HepG2 (cell line): ENCODE measurements around the gene SMARCA5. TPM values are rescaled to one million over a fixed set of nuclear protein-coding genes. Genes with fewer than 3 reads are reported as not detected.

Experiments
- ATAC-seq: fragments of 200-7000 bp; cut with Tn5 transposase; 3 replicates; pipeline ENCODE4 v1.9.1; 2020; ENCODE audit warnings: mild to moderate bottlenecking, moderate library complexity
- BruUV-seq: library from RNA; stranded (reverse); fragments of 400-500 nt; replicated peaks from 2 replicates; lab custom pipeline; 2021; lab: Mats Ljungman, UMichigan
- CTCF ChIA-PET: fragments of 300-600 bp; formaldehyde crosslinking; extraction: SDS; loops from one replicate; lab custom pipeline; 2021; ENCODE audit warnings: low total read pairs, inconsistent platforms, low intra/inter-chr PET ratio; lab: Yijun Ruan, JAX
- POLR2A ChIA-PET: fragments of 350-600 bp; sonication (Branson Sonifier 250); formaldehyde crosslinking; loops from one replicate; lab custom pipeline; 2020; ENCODE audit warnings: antibody characterized with exemption, inconsistent platforms; lab: Yijun Ruan, JAX
- DNase-seq: peaks from one replicate; pipeline ENCODE4 v3.0.0-alpha.2; 2015; ENCODE audit warnings: low spot score
- FAIRE-seq: peaks from 3 replicates; lab custom pipeline; 2011; peaks lifted over from hg19 to GRCh38; lab: Jason Lieb, UNC
- H2AFZ ChIP-seq: one replicate; pipeline ENCODE4 v1.6.1; 2011; ENCODE audit warnings: low read length, inconsistent platforms
- H3K27ac ChIP-seq: fragments of 300-600 bp; 3 replicates; pipeline ENCODE4 v1.8.0; 2011; ENCODE audit warnings: mixed run types, mild to moderate bottlenecking, mixed read lengths, low read length, inconsistent platforms; ENCODE audit not compliant: insufficient read depth; ENCODE audit errors: extremely low read length
- H3K27me3 ChIP-seq, 2 experiments: fragments of 200-600 bp in 1 of 2; 2 replicates in 1 of 2; 3 replicates in 1 of 2; pipeline versions ENCODE4 v1.6.0 to v1.8.0; 2011; ENCODE audit warnings: low read length in 2 of 2, mild to moderate bottlenecking in 2 of 2, moderate library complexity in 2 of 2, inconsistent platforms in 1 of 2; ENCODE audit not compliant: insufficient read depth in 2 of 2, control insufficient read depth in 1 of 2
- H3K36me3 ChIP-seq, 2 experiments: fragments of 200-600 bp in 1 of 2; replicated peaks in 1 of 2; 2 replicates in 1 of 2; 3 replicates in 1 of 2; pipeline versions ENCODE4 v1.5.1 to v1.8.0; 2011; ENCODE audit warnings: low read length in 2 of 2, inconsistent platforms in 1 of 2; ENCODE audit not compliant: insufficient read depth in 2 of 2, control insufficient read depth in 1 of 2
- H3K4me1 ChIP-seq: 2 replicates; pipeline ENCODE4 v1.5.1; 2012; ENCODE audit warnings: low read length, inconsistent platforms; ENCODE audit not compliant: insufficient read depth
- H3K4me2 ChIP-seq: 2 replicates; pipeline ENCODE4 v1.6.0; 2011; ENCODE audit warnings: low read depth, low read length, inconsistent platforms
- H3K4me3 ChIP-seq, 3 experiments: fragments of 200-600 bp in 1 of 3; sonication (generic), shearing (Covaris generic) in 1 of 3; replicated peaks in 1 of 3; 2 replicates each; pipeline ENCODE4 v1.5.1; 2011 to 2016; ENCODE audit warnings: low read length in 3 of 3, inconsistent platforms in 2 of 3, low read depth in 2 of 3, mild to moderate bottlenecking in 2 of 3, control low read depth in 1 of 3, mixed read lengths in 1 of 3; ENCODE audit not compliant: insufficient read depth in 1 of 3
- H3K79me2 ChIP-seq: one replicate; pipeline ENCODE4 v1.6.1; 2011; ENCODE audit warnings: low read length, inconsistent platforms; ENCODE audit not compliant: insufficient read depth
- H3K9ac ChIP-seq: 2 replicates; pipeline ENCODE4 v1.6.0; 2011; ENCODE audit warnings: mild to moderate bottlenecking, low read depth, low read length, inconsistent platforms; ENCODE audit not compliant: insufficient read depth
- H3K9me3 ChIP-seq: 2 replicates; pipeline ENCODE4 v1.5.1; 2012; ENCODE audit warnings: mild to moderate bottlenecking, low read length
- H4K20me1 ChIP-seq: 2 replicates; pipeline ENCODE4 v1.6.0; 2011; ENCODE audit warnings: inconsistent platforms, mild to moderate bottlenecking, low read length, moderate library complexity; ENCODE audit not compliant: insufficient read depth
- ETV6 ChIP-seq: sonication (generic); formaldehyde crosslinking; conservative IDR thresholded peaks from 2 replicates; pipeline ENCODE4 v1.4.0; 2020; ENCODE audit warnings: missing genetic modification reagents
- GMEB2 ChIP-seq: IDR thresholded peaks from 2 replicates; pipeline ENCODE4 v1.6.1; 2016; ENCODE audit warnings: missing biosample characterization, missing genetic modification reagents, low read depth
- GPN1 ChIP-seq: sonication (generic); formaldehyde crosslinking; IDR thresholded peaks from 2 replicates; pipeline ENCODE4 v1.5.1; 2020; ENCODE audit warnings: missing genetic modification reagents, borderline replicate concordance
- MTF2 ChIP-seq: sonication (generic); formaldehyde crosslinking; IDR thresholded peaks from 2 replicates; pipeline ENCODE4 v1.5.0; 2020; ENCODE audit warnings: missing genetic modification reagents, borderline replicate concordance
- RAD21 ChIP-seq: fragments of 450-650 bp; formaldehyde crosslinking; IDR thresholded peaks from 2 replicates; pipeline ENCODE4 v1.5.0; 2020; ENCODE audit warnings: mild to moderate bottlenecking
- RXRB ChIP-seq: IDR thresholded peaks from 2 replicates; pipeline ENCODE4 v1.6.1; 2016; ENCODE audit warnings: borderline replicate concordance, missing genetic modification reagents, missing compliant biosample characterization
- U2AF2 ChIP-seq: fragments of 200-400 bp; formaldehyde crosslinking; IDR thresholded peaks from 2 replicates; pipeline ENCODE4 v1.6.1; 2017; ENCODE audit warnings: low read depth, mild to moderate bottlenecking, low read length
- ZFP91 ChIP-seq: sonication (generic); formaldehyde crosslinking; IDR thresholded peaks from 2 replicates; pipeline ENCODE4 v1.9.0; 2022; ENCODE audit warnings: missing genetic modification reagents, mild to moderate bottlenecking, borderline replicate concordance
- ZNF124 ChIP-seq: sonication (generic); formaldehyde crosslinking; IDR thresholded peaks from 2 replicates; pipeline ENCODE4 v1.4.0; 2020; ENCODE audit warnings: missing genetic modification reagents
- ZNF792 ChIP-seq: IDR thresholded peaks from 2 replicates; pipeline ENCODE4 v1.6.1; 2016
- in situ Hi-C: cut with HindIII; loops from 2 replicates; pipeline ENCODE4 v1.10.0; 2017; ENCODE audit warnings: low pct_unique_long_range_greater_than_20kb; ENCODE audit not compliant: extremely low pct_ligation_motif_present
- intact Hi-C: fragments of 100-400 bp; cut with micrococcal nuclease; formaldehyde crosslinking; loops from one replicate; pipeline ENCODE4 v1.10.0; 2022; ENCODE audit not compliant: unreplicated experiment
- polyA plus RNA-seq, 8 experiments: library from polyadenylated mRNA; depleted of rRNA in 3 of 8; stranded (reverse) in 7 of 8; unstranded in 1 of 8; fragments of >200 nt; fragmentation: Illumina TruSeq in 4 of 8; extraction: Trizol in 4 of 8; gene quantifications; 2 replicates each; pipeline versions ENCODE4 v1.2.1 to v1.2.3, GENCODE V29; 2011 to 2016; ENCODE audit warnings: low read depth in 4 of 8, missing spikeins in 1 of 8, mixed read lengths in 1 of 8; ENCODE audit not compliant: insufficient read depth in 1 of 8
- total RNA-seq, 5 experiments: library from RNA; depleted of rRNA; stranded (reverse); fragments of >200 nt; fragmentation: Illumina TruSeq; extraction: Trizol; gene quantifications; 2 replicates each; pipeline ENCODE4 v1.2.3, GENCODE V29; 2016; ENCODE audit warnings: low read depth in 1 of 5

The SMARCA5 gene
- total and polyA plus RNA-seq, 2 of the 13 experiments (the other 11 are each of a cell fraction or from before 2014, with no cell fraction given) = 7.0 to 37.5 TPM

- no peak overlapping the region for H3K9ac ChIP-seq
- H3K9me3 ChIP-seq = no peaks in the 10 kb centered on the region
- no peaks in the 10 kb centered on the region for H3K4me1 ChIP-seq
- TF ChIP-seq ZNF124 (CRISPR knock-in tag) (no peak), ZFP91 (CRISPR knock-in tag) (no peak), ETV6 (CRISPR knock-in tag) (no peak), RAD21 (no peak), MTF2 (CRISPR knock-in tag) (no peak), U2AF2 (no peak), RXRB (no peak), ZNF792 (CRISPR knock-in tag) (no peak), GMEB2 (CRISPR knock-in tag) (no peak), GPN1 (CRISPR knock-in tag) (no peak)
- ChIA-PET CTCF (no interaction called here), POLR2A (no interaction called here)
- H3K4me3 ChIP-seq = no peak overlapping the region
- no TSS peak for BruUV-seq
- no peak overlapping the region for H3K4me2 ChIP-seq
- intact Hi-C loops = no loop called here
- ATAC-seq (no peak), DNase-seq (no peak), FAIRE-seq (no peak)
- no peak overlapping the region for H2AFZ ChIP-seq
- H3K79me2 ChIP-seq = no peaks in the 10 kb centered on the region
- no peaks in the 10 kb centered on the region for H4K20me1 ChIP-seq
- in situ Hi-C loops = no loop called here
- H3K36me3 ChIP-seq = no peaks in the 10 kb centered on the region
- H3K27me3 ChIP-seq = no peaks in the 10 kb centered on the region
- H3K27ac ChIP-seq = no peak overlapping the region
Observed at GRCh38 chr4:143598816-143599215, 85.3 kb downstream of the SMARCA5 start.
